GM20000 (cell line): ENCODE data around the gene SCN4A.
A peak's percentile ranks its signal among the peaks of the same experiment; 100 is the strongest.
"Not testable (repeated sequence)": the region's sequence is repeated elsewhere in the genome, so short reads cannot be mapped to it uniquely, and the experiment has no call there.

Source experiments
- DNase-seq: peaks from one replicate; pipeline ENCODE4 v3.0.0; 2012; ENCODE audit warnings: low spot score
- TF ChIP-seq, protein P1 (sequence below): IDR thresholded peaks from 2 replicates; pipeline ENCODE4 v1.5.1; 2012; ENCODE audit warnings: mild to moderate bottlenecking, control low read depth; ENCODE audit errors: extremely low read depth, missing control alignments

The SCN4A gene

DNA sequence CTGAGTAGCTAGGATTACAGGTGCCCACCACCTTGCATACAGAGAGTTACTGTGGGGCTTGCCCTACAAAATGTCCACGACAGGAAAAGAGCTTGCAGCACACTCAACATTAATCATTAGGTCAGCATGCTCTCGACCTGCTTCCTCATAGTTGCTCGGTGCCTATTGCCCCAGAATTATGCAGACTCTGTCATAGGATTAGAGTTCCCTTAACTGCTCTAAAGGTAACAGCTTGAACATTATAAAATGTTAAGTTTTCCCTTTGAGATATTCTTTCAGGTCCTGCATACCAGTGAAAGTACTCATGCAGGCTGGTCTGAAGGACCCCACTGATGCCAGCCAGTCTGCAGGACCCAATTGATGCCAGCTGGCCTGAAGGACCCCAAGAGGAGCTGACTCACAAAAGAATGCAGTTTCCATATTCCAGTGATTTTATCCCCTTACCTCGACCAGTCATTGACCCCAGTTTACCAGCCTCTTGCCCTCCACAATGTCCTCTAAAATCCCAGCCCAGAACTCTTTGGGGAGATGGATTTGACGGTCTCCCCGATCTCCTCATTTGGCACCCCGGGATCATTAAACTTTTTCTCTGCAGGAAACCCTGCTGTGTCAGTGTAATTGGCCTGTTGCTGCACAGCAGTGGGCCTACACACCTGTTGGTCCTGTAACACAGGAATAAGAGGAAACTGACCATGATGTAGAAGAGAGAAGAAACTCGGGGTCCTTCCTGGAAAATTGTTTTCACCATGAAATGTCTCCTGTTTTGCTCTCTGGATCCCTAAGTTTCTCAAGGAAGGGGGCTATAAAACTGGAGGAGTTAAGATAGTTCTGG, 37.1 kb upstream of the SCN4A start:
- TF ChIP-seq, protein P1, sequence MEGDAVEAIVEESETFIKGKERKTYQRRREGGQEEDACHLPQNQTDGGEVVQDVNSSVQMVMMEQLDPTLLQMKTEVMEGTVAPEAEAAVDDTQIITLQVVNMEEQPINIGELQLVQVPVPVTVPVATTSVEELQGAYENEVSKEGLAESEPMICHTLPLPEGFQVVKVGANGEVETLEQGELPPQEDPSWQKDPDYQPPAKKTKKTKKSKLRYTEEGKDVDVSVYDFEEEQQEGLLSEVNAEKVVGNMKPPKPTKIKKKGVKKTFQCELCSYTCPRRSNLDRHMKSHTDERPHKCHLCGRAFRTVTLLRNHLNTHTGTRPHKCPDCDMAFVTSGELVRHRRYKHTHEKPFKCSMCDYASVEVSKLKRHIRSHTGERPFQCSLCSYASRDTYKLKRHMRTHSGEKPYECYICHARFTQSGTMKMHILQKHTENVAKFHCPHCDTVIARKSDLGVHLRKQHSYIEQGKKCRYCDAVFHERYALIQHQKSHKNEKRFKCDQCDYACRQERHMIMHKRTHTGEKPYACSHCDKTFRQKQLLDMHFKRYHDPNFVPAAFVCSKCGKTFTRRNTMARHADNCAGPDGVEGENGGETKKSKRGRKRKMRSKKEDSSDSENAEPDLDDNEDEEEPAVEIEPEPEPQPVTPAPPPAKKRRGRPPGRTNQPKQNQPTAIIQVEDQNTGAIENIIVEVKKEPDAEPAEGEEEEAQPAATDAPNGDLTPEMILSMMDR = no peak
- no peak for DNase-seq

DNA sequence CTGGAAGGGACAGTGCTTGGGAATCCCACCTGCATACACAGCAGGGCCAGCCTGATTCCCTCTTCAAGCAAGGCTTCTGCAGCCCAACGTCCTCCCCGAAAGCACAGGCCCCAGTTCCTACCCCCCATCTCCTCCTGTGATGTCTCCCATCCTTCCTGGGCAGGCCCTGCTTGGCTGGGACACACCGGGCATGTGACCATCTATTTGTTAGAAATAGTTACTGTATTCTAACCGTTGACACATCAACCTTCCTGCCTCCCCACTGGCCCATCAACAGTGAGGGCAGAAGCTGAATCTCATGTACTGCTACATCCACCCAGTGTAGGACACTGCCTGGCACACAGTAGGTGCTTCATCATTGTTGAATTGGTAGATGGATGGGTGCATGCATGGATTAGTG, 36.1 kb upstream of the SCN4A start:
- DNase-seq = no peak
- TF ChIP-seq, protein P1 = no peak

DNA sequence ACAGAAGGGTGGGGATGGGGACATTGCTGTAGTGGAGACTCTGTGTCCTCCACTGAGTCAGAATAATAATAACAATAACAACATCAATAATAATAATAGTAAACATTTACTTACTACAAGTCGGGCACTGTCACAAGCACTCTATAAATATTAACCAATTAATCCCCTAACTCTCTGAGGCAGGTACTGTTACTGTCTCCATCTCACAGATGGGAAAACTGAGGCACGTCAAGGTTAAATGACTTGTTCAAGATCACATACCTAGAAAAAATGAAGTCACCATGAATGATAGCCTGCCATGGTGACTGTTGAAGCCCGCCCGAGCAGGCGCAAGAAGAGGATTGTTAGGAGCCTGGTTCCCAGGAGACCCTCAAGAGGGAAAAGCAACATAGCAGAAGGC, 35.6 kb upstream of the SCN4A start:
- no peak for DNase-seq
- TF ChIP-seq, protein P1 = no peak

DNA sequence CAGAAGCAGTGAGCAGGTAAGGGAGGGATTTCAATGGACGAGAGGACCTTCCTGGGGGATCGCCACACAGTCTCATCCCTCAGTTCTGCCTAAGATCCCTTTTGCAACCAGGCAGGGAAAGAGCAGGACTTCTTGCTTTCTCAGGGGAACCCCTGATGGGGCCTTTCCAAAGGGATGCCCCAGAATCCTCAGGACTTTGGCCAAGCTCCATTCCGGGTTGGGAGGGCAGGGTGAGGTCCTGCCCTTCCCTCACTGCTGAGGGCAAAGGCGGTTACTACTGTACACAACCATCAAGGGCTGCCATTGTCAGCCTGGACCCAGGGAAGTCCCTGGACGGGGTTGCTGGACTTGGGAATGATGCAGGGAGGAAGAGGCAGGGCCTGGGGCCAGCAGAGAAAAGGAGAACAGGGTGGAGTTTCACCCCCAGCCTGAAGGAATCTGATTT, 35.1 kb upstream of the SCN4A start:
- no peak for DNase-seq
- TF ChIP-seq, protein P1 = no peak

DNA sequence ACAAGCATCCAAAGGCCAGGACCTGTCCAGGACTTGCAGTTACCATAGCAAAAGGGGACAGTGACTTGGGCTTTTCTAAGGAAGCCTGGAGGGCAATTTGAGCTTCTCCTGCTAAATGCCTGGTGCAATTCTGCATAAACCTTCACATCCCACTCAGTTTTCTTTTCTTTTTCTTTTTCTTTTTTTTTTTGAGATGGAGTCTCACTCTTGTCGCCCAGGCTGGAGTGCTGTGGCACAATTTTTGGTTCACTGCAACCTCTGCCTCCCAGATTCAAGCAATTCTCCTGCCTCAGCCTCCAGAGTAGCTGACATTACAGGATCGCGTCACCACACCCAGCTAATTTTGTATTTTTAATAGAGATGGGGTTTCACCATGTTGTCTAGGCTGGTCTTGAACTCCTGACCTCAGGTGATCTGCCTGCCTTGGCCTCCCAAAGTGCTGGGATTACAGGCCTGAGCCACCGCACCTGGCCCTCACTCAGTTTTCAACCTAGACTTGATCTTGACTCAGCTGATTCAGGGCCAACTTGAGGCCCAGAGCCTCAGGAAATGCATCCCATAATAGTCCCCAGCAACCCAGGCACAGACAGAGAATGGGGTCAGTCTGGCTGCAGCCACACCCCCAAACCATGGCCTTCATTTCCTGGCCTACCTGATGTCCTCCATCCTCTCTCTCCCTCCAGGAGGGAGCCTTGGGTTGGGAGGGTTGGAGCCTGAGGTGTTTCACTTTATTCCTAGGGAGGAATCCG, 34.5 kb upstream of the SCN4A start:
- DNase-seq = not testable (repeated sequence)

DNA sequence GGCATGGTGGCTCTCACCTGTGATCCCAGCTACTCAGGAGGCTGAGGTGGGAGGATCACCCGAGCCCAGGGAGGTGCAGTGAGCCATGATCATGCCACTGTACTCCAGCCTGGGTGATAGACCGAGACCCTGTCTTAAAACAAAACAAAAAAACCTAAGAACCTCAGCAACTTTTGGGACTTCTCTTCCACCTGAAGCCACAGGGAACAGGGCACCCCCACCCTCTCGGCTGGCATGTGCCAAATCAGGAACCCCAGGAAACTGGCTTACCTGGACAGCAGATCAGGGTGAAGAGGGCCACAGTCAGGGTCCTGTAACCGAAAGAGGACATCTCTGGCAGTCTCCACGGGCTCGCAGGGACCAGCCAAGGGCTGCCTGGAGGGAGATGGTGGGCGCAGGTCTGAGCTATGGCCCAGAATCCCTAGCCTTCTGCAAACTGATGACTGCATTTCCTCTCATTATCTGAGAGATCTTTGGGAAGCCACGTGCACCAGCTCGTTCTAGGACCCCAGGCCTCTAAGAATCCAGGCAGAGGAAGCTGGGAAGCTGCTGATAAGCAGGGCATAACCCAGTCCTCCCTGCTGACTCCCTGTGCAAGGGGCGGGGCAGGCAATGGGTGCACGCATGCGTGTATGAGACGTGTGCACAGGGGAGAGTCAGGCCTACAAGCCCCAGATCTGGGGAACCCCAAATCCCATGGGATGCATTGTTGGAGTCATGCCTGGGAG, 33.8 kb upstream of the SCN4A start:
- peak; percentile 9 for DNase-seq
- TF ChIP-seq, protein P1 = no peak

DNA sequence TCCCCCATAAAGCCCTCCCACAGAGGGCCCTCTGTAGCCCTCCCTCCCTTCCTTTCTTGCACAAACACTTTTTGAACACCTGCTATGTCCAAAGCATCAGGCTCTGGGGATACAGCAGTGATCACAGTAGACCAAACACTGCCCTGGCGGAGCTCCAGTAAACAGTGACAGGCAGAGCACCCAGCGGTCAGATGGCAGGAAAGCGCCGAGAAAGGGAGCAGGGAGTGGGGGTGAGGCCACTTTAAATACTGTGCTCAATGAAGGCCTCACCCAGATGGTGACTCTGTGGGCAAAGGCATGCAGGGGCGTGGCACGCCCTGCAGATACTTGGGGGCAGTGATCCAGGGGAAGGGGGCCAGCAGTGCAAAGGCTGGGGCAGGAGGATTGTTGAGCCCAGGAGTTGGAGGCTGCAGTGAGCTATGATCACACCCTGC, 33.0 kb upstream of the SCN4A start:
- DNase-seq = no peak
- TF ChIP-seq, protein P1 = no peak
